ENCODE data around the gene IGF2BP1. TPM values are rescaled to one million over a fixed set of nuclear protein-coding genes. Genes with fewer than 3 reads are reported as not detected.
"Not testable (repeated sequence)": the region's sequence is repeated elsewhere in the genome, so short reads cannot be mapped to it uniquely, and the experiment has no call there.

IGF2BP1 gene
- total RNA-seq, 1 donor from 2014 or later: 1.9 TPM

DNA sequence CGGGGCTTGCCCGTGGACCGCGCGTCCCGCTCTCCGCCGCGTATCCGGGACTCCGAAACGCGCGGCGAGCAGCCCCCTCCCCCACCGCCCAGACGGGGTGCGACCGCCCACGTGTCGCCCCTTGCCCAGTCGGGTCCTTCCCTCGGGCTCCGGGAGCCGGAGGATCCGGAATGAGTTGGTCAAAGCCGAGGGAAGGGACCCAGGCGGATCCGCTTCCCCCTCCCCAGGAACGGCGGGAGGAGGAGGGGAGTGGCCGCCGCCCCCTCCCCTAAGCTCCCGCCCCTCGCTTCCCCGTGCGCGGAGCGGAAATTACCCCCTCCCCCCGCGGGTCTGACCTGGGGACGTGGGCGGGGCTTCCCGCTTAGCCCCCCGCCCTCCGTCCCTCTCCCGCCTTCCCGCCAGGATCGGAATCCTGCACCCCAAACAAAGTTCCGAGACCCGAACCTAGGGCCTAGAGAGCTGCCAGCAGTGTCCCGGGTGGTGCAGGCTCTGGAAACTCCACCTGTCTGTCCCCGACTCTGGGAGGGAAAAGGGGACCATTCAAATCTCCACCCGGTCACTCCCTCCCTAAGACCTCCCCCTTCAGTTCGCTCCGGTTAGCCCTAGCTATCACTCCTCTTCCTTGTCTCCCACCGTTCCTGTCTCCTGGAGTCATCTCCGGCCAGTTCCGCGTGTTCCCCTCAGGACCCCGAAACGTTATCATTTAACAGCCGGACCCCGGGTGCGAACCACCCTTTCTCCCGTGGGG is 1.0 kb upstream of the IGF2BP1 start:
- no peak for DNase-seq

DNA sequence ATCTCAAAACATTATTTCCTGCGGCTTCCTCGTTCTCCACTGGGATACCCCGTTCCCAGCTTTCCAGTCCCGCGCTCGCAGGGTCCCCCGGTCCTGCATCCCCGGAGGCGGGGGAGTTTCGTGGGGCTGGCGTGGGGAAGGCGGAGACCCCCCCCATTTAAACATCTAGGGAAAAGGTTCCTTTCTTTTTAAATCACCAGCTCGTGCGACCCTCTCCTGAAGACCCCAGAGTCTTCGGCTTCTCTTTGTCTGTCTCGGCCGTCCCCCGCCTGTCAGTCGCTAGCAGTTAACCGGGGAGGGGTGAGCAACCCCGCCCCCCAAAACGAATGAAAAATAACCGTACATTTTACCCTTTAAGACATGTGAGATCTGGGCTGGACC is 473 bp upstream of the IGF2BP1 start:
- no peak for DNase-seq

DNA sequence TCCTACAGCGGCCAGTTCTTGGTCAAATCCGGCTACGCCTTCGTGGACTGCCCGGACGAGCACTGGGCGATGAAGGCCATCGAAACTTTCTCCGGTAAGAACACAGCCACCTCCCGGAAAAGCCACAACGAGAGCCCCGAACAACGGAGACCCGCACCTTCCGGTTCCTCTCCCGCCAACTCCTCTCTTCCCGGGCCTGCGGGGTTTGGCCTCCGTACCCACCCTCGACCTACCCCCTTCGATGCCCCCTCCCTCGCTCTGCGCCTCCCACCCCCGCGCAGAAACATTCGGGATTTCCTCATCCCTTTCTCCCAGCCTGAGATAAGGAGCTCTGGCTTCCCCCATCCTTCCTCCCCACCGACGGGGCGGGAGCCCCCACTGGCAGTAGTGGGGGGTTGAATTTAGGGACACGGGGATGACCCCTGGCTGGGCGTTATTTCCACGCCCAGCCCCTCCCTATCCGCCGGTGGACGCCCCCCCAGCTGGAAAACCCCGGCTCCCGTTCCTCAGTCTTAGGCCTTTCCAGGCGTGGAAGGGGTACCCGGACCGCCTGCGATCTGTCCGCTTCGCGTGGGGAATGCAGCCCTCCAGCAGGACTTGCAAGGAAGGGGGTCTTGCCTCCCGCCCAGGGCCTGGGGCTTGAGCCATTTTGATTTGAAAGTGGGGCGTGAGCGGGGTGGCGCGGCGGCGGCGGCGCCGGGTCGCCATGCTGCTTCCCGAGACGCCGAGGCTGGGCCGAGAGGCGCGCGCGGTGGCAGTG is 822 bp downstream of the IGF2BP1 start:
- DNase-seq: no peak

DNA sequence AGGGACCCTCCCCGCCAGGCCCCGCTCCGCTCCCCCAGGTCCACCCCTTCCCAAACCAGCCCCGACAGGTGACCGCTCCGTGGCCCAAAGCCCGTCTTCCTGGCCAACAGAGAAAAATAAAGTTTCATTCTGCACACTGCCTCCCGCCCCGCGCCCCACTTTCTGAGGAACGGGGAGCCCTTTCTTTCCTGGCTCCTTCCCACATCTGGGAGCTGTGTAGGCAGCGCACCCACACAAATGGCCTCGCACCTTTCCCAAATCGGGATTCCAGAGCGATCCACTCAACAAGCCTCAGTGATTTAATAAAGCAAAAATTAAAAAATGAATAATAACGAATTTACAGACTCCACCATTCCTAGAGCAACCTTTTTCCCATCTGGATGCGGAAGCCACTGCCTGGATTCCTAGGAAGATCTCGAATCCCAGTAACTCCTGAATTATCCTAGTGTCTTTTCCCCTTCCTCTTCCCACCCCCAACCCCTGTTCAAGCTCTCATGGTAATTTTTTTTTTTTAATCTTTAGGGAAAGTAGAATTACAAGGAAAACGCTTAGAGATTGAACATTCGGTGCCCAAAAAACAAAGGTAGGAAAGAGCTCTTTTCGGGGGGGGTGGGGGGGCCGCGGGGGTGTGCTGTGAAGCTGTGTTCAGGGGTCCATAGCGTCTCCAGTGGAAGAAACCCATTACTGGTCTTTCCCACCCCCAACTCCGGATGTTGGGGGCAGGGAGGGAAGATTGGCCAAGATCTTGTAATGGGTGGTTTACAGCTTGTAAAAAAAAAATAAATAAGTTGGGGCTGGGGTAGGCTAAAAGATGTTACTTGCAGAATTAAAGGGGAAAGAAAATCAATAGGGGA is 1.6 kb downstream of the IGF2BP1 start:
- no peak for DNase-seq

DNA sequence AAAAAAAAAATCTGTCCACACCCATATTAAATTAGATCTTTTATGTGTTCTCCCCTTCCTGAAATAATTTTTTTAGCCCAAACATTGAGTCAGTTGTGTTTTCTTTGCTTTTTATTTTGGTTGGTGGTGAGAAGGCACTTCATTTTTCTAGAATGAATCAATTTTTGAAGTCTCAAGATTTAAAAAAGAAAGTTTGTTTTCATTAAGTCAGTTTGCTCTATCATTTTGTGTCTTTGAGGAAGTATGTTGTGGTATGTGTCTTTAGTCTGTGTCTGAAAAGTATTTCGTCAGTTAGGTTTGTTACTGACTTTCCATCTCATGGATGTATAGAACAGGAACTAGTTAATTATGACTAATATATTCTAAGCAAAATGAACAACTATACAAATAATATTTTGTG is 3.8 kb downstream of the IGF2BP1 start:
- no peak for DNase-seq

DNA sequence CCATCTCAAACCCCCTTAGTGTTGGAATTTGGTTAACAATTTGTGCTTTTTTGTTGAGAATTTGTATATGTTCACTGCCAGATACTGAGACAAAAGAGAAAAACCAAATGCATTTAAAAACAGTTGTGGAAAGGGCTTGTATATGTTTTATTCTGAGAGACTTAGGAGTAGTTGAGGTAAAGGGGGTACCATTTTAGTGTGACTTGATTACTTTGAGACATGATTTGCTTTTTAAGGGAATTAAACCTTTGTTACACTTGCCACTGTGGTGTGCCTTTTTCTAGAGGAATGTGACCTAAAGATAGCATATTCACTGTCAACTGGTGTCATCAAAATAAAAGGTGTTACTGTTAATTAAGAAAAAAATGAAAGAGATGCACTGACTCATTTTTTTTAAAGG is 4.5 kb downstream of the IGF2BP1 start:
- DNase-seq: no peak

DNA sequence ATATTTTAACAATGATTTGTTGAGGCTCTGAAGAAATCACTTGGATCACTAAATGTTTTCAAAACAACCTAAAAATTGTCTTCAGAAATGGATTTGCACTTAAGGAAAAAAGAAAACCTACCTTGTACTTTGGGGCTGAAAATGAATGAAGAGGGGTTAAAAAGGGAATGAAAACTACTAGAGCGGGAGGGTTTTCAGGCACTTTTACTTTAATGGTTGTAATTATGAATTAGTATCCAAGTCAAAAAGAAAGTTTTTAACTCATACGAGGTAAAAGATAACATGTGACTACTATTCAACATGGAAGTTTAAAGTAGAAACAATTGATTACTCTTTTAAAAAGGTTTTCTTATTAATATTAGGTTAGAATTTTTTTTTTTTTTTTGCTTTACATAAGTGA is 5.1 kb downstream of the IGF2BP1 start:
- DNase-seq: no peak

DNA sequence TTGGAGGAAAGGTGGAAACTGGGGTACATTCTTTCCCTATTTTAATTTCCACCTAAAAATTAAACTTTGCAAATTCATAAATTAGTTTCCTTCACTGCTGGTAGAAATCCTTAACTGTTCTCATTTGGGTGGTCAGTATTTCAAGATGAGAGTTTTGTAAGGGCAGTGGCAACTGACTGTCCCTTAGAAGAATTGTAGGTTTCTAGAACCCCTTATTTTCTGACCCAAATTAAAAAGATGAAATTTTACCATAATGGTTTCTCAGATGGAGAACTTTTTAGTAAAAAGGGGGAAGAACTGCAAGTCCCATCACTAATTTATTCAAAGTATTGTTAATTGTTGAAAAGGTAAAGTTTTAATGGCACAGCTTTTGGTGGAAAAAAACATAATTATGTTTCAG is 5.6 kb downstream of the IGF2BP1 start:
- DNase-seq: no peak

DNA sequence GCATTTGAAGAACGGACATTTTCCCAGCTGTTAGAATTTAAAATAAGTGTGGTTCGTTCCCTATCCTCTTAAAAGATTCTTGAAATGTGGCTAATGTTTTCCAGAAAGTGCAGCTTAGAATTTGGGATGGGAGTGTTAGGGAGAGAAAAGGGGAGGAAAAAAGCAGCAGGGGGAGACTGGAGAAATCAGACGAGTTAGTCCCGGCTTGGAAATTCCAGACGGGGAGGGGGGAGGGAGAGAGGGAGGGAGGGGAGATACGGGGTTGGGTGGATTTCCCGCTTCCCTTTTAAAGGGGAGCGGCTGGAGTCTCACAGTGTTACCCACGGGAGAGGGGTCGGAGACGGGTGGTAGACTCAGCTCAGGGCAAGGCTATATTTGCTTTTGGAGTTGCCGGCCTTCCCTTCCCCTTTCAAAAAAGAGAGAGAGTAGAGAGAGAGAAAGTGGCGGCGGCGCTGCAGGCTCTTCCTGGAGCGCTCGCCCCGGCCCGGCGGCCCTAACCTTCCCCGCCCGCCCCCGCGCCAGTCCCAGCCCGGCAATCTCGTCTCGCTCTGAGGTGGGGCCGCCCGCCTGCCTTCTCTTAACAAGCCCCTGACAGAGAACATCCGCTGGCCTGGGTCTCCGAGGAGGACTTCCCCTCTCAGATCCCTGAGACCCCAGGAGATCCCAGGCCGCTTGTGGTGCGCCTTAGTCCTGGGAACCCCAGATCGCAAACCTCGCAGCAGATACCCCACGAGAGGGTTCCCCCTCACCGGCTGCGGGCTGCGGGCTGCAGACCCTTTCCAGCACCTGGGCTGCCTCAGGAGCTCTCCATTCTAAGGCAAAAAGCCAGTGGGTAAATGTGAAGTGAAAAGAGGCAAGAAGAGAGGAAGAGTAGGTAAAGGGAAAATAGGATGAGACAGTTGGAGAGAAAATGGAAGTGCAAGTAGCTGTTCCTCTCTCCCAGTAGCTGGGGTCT is 6.6 kb downstream of the IGF2BP1 start:
- no peak for DNase-seq

DNA sequence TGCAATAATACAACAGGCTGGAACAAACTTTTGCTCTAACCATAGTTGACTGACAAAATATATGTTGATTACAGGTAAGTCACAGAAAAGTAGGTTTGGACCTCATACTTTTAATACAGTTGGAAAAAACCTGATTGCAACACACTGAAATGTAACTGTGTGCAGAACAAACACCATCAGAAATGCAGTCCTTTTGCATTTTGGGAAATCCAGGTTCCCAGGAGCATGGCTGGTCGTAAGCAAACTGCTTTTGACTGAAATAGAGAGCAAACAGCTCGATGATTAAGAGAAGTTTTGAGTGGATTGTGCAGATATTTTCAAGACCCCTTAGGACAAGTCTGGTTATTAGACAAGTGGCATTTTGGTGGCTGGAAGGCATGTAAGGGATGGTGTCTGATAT is 8.0 kb downstream of the IGF2BP1 start:
- no peak for DNase-seq

DNA sequence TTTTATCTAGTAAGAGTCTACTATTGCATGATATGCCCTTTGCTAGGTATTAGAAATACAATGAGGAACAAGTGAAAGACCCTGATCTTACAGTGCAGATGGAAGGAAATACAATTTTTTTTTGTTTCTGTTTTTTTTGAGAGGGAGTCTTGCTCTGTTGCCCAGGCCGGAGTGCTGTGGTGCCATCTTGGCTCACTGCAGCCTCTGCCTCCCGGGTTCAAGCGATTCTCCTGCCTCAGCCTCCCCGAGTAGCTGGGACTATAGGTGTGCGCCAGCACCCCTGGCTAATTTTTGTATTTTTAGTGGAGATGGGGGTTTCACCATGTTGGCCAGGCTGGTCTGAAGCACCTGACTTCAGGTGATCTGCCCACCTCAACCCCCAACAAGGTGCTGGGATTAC is 11.7 kb downstream of the IGF2BP1 start:
- not testable (repeated sequence) for DNase-seq

DNA sequence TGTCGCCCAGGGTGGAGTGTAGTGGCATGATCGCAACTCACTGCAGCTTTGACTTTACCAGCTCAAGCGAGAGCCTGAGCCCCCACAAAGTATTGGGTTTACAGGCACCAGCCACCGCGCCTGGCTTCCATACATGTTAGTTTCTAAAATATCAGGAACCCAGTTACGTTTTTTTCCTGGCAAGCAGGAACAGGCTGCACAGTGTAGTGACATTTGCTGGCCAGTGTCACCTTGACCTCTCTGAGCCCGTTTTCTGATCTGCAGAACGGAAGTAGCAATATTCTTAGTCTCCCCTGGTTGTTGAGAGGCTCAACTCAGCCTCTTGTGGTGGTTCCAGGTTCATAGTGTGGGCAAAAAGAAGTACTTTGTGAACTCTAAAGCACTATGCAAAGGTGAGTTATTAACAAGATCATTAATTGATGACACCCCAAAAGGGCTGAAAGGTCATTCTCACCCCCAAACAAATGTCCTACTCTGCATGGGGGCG is 15.6 kb downstream of the IGF2BP1 start:
- DNase-seq: no peak

DNA sequence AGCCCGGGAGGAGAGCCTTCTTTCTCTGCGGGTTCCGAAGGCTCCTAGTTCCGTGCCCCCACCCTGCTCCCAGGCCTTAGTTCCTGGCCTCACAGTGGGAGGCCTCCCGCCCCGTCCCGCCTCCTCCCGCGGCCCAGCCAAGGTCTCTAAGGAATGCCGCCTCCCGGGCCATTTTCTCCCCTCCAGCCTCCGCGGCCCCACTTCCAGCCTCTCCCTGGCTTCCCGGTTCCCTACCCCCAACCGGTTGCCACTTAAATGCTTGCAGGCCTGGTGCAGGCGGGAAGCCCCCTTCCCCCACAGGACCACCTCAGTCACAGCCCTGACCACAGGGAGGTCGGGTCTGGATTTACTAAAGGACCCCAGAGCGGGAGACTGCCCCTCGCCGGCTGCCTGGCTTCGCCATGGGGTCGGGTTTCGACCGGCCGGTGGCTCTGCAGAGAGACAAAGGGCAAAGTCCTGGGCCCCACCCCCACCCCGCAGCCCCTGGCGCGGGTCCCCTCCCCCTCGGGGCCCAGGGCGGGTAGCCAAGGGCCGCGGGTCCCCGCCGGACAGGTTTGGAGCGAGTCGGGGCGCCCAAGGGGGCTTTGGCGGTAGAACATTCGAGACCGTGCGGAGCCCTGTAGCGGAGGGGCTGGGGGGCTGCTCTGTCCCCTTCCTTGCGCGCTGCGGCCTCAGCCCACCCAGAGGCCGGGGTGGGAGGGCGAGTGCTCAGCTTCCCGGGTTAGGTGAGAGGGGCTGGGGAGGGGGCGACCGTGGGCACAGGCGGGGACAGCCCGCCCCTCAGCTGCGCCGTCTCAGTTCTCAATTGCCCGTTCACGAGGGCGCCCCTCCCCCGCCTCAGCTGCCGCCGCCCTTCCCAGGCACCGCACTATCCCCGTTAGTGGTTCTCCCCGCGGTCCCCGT is 16.4 kb downstream of the IGF2BP1 start:
- DNase-seq: no peak

DNA sequence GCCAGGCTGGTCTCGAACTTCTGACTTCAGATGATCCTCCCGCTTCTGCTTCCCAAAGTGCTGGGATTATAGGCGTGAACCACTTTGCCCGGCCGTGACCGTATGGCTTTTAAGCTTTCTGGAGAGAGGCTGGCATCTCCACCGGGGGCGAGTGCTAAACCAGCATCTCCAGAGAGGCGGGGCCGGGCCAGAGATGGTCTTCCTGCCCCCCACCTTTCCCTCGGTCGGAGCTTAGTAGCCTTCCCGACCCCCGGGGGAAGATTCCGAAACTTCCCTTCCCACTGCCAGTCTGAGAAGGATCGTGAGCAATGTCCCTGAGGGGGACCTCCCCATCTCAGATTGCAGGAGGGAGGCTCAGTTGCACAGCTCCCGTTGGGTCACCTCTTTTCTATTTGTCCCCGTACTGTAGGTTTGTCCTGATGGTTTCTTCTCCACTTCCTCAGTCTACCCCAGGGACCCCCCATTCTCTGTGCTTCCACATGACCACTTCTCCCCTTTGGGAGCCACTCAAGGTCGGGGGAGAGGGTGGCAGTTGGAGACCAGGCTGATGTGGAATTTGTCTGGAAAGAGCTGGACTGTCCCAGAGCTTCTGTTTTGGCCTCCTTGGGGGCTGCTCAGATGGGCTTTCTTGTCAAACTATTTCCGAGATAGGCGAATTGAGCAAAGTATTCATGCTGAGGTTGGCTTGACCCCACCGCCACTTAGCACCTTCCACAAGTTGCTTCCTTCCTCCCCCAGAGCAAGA is 18.2 kb downstream of the IGF2BP1 start:
- no peak for DNase-seq

DNA sequence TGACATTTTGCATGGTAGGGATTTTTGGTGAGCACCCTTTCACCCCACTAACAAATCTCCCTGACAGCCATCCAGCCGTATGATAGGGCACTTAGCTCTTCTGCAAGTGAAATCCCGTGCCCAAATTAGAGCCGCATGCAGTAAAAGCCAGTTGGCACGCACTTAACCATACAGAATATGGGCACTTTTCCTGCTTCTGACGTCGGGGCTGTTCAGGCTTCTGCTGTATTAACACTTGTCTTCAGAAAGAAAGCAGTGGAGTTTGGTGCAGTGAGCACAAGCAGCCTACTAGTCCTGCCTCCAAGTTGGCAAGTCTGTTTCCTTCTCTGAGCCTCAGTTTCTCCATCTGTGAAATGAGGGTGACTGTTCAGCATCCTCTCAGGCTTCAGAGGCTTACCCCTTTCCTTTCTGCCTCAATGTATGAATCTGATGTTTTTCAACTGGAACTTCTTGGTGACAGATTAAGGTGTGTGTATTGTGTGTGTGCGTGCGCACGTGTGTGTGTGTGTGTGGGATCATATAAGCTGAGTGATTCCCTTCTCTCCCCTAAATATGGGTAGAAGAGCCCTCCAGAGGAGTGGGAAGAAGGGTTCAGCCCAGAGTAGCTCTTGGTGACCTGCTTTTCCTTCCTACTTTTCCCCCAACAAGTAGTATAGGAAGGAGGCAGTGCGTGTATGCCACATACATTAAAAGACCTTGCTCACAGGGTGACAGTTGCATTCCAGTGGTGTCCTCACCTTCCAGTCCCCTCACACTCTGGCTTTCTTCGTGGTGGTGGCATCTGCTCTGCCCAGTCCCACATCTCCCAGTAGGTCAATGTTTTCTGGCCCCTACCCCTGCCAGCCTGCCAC is 19.0 kb downstream of the IGF2BP1 start:
- no peak for DNase-seq

DNA sequence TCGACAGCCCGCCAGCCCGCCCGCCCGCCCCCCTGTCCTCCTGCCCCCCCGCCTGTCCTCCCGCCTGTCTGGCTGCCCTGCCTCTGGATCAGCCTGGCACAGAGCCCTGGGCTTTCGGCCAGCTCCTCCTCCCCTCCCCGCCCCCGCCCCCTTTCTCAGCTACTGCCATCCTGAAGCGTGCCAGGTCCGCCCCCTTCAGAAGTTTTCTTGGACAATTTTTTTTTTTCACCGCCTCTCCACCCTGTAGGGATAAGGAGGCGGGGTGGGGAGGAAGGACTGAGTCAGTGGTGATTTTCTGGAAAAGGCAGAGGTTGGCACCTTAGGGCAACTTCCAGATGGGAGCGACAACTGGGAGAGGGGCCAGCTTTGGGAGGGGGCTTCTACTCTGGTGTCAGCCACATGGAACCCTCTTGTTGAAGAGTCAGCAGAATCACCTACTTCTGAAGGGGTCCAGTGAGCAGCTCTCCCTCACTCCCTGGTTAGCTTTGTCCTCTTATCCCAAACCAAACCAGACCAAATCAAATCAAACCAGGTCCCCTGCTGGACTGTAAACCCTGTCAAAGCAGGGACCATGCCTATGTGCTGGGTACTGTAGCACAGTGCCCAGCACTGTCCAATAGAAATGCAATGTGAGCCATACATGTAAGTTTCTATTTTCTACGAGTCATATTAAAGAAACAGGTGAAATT is 19.7 kb downstream of the IGF2BP1 start:
- no peak for DNase-seq

DNA sequence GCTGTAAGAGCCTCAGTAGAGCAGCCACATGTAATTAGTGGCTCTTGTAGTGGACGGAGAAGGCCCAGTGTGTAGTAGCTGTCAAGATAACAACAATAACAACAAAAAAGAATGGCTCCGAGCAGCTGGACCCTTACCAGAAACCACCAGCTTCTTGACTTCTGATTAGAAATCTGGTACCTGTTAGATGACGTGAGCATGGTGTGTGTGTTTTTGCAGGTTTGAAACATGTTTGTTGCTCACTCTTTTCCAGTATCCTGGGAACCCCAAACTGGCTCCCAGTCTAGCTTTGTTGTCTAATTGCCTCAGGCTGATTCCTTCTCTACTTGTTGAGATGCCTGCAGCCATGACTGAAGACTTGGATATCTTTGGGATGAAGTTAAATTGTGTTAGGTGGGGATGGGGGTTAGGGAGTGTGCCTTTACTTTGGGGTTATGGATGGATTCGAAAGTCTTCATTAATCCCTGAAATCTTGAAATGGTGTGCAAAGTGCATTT is 21.0 kb downstream of the IGF2BP1 start:
- no peak for DNase-seq

DNA sequence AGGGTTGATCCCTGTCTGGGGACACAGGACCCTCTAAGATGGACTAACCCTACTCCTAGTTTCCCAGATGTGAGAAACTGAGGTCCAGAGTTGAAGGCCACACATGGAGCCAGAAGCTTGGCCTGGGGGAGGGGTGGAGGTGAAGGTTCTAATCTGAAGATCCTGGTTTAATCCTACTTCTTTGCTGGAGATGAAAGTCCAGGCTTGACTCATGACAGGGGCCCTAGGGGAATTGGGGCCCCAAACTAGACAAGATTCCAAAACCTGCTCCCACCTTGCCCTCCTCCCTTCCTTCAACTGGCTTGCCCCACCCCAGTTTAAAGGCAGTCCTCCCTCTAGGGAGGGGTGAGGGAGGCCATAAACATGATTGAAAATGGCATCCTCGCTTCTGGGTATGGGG is 21.6 kb downstream of the IGF2BP1 start:
- DNase-seq: no peak
